Measurements from ENCODE around the gene AIFM1.
"Not testable (repeated sequence)": the region's sequence is repeated elsewhere in the genome, so short reads cannot be mapped to it uniquely, and the experiment has no call there.

AIFM1 gene

GRCh38 chrX:130120746-130121504, 44.7 kb downstream of the AIFM1 start:
- peak overlapping the region; percentile 63 for H3K27ac ChIP-seq
- DNase-seq (ENCODE audit: low read depth, low spot score) = no peak

- peak overlapping the region; percentile 63 for H3K27ac ChIP-seq
- no peak for DNase-seq (ENCODE audit: low read depth, low spot score)
These were observed 45.3 kb downstream of the AIFM1 start for GRCh38 chrX:130120321-130120731.

- no peak for DNase-seq (ENCODE audit: low read depth, low spot score)
- H3K27ac ChIP-seq = no peak overlapping the region
These were observed 46.2 kb downstream of the AIFM1 start for GRCh38 chrX:130119312-130119898.

GRCh38 chrX:130118441-130119311, 47.0 kb downstream of the AIFM1 start:
- no peak overlapping the region for H3K27ac ChIP-seq
- no peak for DNase-seq (ENCODE audit: low read depth, low spot score)

- H3K27ac ChIP-seq = no peak overlapping the region
- no peak for DNase-seq (ENCODE audit: low read depth, low spot score)
These were observed 48.5 kb downstream of the AIFM1 start for GRCh38 chrX:130117166-130117565.

GRCh38 chrX:130115119-130115885, 50.3 kb downstream of the AIFM1 start:
- DNase-seq (ENCODE audit: low read depth, low spot score); H3K27ac ChIP-seq: not testable (repeated sequence)

- no peak for DNase-seq (ENCODE audit: low read depth, low spot score)
- H3K27ac ChIP-seq = peak overlapping the region; percentile 54
These were observed 51.5 kb downstream of the AIFM1 start for GRCh38 chrX:130114141-130114588.

- peak overlapping the region; percentile 88 for H3K27ac ChIP-seq
- no peak for DNase-seq (ENCODE audit: low read depth, low spot score)
These were observed 54.2 kb downstream of the AIFM1 start for GRCh38 chrX:130111220-130112154.

- H3K27ac ChIP-seq = peak within 1 kb of the TSS; percentile 88
- DNase-seq (ENCODE audit: low read depth, low spot score) = no peak
These were observed 55.0 kb downstream of the AIFM1 start, which contains the start of gene ELF4 for GRCh38 chrX:130110379-130111219. TSS of gene ELF4 (minus strand) at chrX:130110497. CDS start at chrX:130081330, 29,167 bp downstream.

GRCh38 chrX:130109429-130110378, 55.9 kb downstream of the AIFM1 start:
- no peak for DNase-seq (ENCODE audit: low read depth, low spot score)

GRCh38 chrX:130108647-130109428, 56.8 kb downstream of the AIFM1 start:
- DNase-seq (ENCODE audit: low read depth, low spot score) = no peak

More at GRCh38 chrX:130109429-130110378, 55.9 kb downstream of the AIFM1 start:
- peak overlapping the region; percentile 88 for H3K27ac ChIP-seq

GRCh38 chrX:130106071-130106470, 59.6 kb downstream of the AIFM1 start:
- DNase-seq (ENCODE audit: low read depth, low spot score) = no peak

More at GRCh38 chrX:130108647-130109428, 56.8 kb downstream of the AIFM1 start:
- peak overlapping the region; percentile 88 for H3K27ac ChIP-seq

GRCh38 chrX:130105244-130105643, 60.4 kb downstream of the AIFM1 start:
- no peak for DNase-seq (ENCODE audit: low read depth, low spot score)
- H3K27ac ChIP-seq = no peak overlapping the region

More at GRCh38 chrX:130106071-130106470, 59.6 kb downstream of the AIFM1 start:
- H3K27ac ChIP-seq = no peak overlapping the region

- no peak overlapping the region for H3K27ac ChIP-seq
- no peak for DNase-seq (ENCODE audit: low read depth, low spot score)
These were observed 62.0 kb downstream of the AIFM1 start for GRCh38 chrX:130103605-130104004.

- H3K27ac ChIP-seq = no peak overlapping the region
- DNase-seq (ENCODE audit: low read depth, low spot score) = no peak
These were observed 65.5 kb downstream of the AIFM1 start for GRCh38 chrX:130100180-130100579.

GRCh38 chrX:130098210-130098552, 67.5 kb downstream of the AIFM1 start:
- no peak overlapping the region for H3K27ac ChIP-seq
- DNase-seq (ENCODE audit: low read depth, low spot score) = no peak
